ENCODE data around the gene RYR1.
A peak's percentile ranks its signal among the peaks of the same experiment; 100 is the strongest.
"Not testable (repeated sequence)": the region's sequence is repeated elsewhere in the genome, so short reads cannot be mapped to it uniquely, and the experiment has no call there.

RYR1 gene

DNA sequence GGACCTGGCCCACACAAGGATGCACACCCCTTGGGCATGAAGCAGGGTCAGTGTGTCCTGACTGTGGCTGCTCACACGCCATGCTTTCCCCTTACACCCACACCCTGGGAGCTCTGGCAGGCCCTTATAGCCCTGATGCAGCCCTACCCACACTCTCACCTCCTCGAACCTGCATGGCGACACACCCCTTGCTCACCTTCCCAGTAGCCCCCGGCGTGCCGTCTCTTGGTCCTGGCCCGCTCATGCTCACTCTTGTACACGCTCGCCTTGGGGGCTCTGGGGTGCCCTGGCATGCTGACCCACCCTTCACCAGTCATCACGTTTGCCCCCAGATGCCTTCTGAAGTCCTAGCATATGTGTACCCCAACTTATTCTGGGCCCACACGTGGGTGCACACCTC, 128.2 kb downstream of the RYR1 start:
- DNase-seq (ENCODE audit: low spot score): no peak

- no peak for DNase-seq (ENCODE audit: low spot score)
These were observed 128.6 kb downstream of the RYR1 start for GRCh38 chr19:38562096-38562495.

DNA sequence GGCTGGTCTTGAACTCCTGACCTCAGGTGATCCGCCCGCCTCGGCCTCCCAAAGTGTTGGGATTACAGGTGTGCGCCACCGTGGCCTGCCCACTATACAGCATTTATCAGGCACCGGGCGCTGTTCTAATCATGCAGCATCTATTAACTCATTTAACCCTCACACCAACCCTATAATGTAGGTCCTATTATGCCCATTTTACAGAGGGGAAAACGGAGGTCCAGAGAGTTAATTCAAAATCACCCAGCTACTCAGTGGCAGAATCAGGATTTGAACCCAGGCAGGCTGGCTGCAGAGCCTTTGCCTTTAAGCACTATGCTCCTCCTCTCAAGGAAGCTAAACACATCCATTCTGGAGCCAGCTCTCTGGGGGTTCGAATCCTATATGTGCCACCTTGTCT, 130.0 kb downstream of the RYR1 start:
- no peak for DNase-seq (ENCODE audit: low spot score)

DNA sequence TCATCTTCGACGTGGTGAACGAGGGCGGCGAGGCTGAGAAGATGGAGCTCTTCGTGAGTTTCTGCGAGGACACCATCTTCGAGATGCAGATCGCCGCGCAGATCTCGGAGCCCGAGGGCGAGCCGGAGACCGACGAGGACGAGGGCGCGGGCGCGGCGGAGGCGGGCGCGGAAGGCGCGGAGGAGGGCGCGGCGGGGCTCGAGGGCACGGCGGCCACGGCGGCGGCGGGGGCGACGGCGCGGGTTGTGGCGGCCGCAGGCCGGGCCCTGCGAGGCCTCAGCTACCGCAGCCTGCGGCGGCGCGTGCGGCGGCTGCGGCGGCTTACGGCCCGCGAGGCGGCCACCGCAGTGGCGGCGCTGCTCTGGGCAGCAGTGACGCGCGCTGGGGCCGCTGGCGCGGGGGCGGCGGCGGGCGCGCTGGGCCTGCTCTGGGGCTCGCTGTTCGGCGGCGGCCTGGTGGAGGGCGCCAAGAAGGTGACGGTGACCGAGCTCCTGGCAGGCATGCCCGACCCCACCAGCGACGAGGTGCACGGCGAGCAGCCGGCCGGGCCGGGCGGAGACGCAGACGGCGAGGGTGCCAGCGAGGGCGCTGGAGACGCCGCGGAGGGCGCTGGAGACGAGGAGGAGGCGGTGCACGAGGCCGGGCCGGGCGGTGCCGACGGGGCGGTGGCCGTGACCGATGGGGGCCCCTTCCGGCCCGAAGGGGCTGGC, 131.6 kb downstream of the RYR1 start:
- no peak for DNase-seq (ENCODE audit: low spot score)

- DNase-seq (ENCODE audit: low spot score): no peak
These were observed 132.2 kb downstream of the RYR1 start for GRCh38 chr19:38565691-38566105.

GRCh38 chr19:38569368-38569983, 136.0 kb downstream of the RYR1 start:
- DNase-seq (ENCODE audit: low spot score): no peak

DNA sequence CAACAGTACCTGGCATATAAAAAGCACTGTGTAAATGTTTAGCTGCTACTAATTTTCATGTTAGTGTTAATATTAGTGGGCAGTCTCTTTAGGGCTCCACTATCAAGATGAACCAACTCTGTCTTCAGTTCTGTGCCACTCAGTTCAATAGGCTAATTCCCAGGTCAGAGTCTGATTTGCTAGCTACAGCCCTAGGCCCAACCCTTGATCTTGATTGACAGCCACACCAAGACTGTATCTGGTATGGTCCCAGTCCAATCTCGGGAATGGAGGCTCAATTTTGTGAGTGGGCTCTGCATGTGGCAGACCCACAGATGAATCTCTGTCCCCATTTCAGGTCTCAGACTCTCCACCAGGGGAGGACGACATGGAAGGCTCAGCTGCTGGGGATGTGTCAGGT, 138.2 kb downstream of the RYR1 start:
- no peak for DNase-seq (ENCODE audit: low spot score)

- DNase-seq (ENCODE audit: low spot score): no peak
These were observed 144.3 kb downstream of the RYR1 start for GRCh38 chr19:38577826-38578225.

GRCh38 chr19:38579304-38579703, 145.8 kb downstream of the RYR1 start:
- DNase-seq (ENCODE audit: low spot score): not testable (repeated sequence)

DNA sequence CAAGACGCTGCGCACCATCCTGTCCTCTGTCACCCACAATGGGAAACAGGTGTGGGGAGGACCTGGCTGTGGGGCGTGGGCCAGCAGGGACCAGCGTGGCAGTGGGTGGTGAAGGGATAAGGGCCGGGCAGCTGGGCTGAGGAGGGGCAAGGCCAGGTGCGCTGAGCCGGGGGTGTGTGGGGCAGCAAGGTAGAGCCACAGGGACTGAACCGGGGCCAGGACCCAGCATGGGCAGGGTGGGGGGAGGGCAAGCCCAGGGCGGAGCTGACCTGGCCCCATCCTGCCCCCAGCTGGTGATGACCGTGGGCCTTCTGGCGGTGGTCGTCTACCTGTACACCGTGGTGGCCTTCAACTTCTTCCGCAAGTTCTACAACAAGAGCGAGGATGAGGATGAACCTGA, 146.6 kb downstream of the RYR1 start:
- DNase-seq (ENCODE audit: low spot score): no peak

GRCh38 chr19:38583219-38583984, 149.9 kb downstream of the RYR1 start:
- DNase-seq (ENCODE audit: low spot score): no peak

- DNase-seq (ENCODE audit: low spot score): no peak
These were observed 150.5 kb downstream of the RYR1 start for GRCh38 chr19:38583985-38584305.

- no peak for DNase-seq (ENCODE audit: low spot score)
These were observed 154.1 kb downstream of the RYR1 start for GRCh38 chr19:38587562-38587961.

DNA sequence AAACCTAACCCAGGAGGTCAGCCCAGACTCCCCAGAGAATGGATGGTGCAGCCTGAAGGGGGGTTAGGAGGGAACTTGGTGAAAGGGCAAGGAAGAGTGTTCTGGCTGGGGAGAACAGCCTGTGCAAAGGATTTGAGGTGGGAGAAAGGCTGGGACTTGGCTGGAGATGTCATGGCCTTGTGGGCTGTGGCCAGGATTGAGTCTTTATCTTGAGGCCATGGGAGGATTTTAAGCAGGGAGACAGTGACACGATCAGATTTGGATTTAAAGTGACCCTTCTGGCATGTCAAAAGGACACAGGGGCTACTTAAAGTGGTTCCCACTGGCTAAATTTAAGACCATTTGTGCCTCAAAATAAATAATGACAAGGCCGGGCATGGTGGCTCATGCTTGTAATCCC, 154.6 kb downstream of the RYR1 start:
- no peak for DNase-seq (ENCODE audit: low spot score)

DNA sequence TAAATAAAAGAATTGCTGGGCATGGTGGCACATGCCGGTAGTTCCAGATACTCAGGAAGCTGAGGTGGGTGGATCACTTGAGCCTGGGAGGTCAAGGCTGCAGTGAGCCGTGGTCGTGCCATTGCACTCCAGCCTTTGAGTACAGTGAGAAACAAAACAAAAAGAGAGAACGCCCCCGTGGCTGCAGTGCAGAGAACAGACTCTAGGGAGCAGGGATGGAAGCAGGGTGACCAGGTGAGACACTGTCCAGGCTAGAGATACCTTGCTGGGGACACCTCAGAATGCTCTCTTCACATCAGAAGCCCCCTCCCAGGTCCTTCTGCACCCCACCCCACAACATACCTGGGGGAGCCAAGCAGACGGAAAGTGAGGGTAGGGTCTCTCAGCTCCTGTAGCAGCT, 159.4 kb downstream of the RYR1 start:
- DNase-seq (ENCODE audit: low spot score): no peak

DNA sequence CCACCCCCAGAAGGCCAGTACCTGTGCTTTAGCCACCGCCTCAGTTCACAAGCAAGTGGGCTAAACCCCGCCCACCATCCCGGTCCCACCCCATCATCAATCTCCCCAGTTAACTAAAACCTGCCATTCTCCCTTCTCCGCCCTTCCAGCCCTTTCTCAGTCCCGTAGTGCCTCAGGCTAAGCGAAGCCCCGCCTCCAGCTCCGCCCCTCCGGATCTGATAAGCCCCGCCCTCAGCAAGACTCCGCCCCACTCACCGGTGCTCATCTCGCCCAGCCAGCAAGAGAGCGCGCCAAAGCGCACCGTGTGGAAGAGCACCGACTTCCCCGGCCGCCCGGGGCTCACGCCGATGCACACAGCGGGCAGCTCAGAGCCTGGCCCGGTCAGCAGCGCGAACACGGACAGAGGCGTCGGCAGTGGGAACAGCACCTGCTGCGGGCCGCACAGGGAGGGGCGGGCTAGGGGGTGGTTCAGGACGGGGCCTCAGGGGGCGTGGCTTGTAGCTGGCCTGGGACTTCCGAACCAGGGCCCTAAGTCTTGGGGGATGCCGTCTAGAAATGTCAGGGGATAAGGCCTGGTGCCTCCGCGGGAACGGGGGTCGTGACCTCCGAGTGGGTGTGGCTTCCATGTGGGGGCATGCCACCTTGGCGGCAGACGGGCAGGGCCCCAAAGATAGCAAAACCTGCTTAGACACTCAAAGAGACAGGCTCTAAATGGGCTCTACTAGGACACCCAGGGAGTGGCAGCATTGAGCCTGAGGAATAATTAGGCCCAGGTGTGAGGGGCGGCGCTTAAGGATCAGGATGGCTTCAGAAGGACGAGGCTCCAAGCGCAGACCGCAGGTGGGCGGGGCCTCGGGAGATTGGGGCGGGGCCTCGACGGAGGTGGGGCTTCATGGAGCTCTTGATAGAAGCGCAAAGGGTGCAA, 162.8 kb downstream of the RYR1 start:
- DNase-seq (ENCODE audit: low spot score): peak; percentile 62

- DNase-seq (ENCODE audit: low spot score): no peak
These were observed 163.6 kb downstream of the RYR1 start for GRCh38 chr19:38597075-38597474.

DNA sequence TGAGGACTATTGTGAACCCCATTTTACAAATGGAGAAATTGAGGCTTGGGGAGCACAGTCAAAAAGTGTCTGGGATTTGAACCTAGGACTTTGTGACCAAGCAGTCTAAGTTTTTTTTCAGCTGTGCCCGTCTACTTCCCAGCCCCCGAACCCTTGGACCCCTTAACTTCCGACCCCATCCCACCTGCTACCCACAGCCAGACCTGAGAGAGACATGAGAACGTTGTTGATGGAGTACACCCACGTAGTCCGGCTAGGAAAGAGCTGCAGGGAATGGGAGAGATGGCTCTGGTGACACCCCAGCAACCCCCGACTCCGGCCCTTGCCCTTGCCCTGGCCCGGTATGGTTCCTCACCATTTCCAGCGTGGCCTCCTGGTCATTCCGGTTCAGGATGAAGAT, 166.2 kb downstream of the RYR1 start:
- DNase-seq (ENCODE audit: low spot score): no peak

DNA sequence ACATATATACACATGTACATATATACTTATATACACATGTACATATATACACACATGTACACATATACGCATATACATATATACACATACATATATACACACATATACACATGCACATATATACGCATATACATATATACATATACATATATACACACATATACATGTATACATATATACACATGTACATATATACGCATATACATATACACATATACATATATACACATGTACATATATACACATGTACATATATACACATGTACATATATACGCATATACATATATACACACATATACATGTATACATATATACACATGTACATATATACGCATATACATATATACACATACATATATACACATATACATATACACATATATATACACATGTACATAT, 169.4 kb downstream of the RYR1 start:
- DNase-seq (ENCODE audit: low spot score): not testable (repeated sequence)

GRCh38 chr19:38606131-38606530, 172.6 kb downstream of the RYR1 start:
- no peak for DNase-seq (ENCODE audit: low spot score)

- no peak for DNase-seq (ENCODE audit: low spot score)
These were observed 180.8 kb downstream of the RYR1 start for GRCh38 chr19:38614289-38614688.

DNA sequence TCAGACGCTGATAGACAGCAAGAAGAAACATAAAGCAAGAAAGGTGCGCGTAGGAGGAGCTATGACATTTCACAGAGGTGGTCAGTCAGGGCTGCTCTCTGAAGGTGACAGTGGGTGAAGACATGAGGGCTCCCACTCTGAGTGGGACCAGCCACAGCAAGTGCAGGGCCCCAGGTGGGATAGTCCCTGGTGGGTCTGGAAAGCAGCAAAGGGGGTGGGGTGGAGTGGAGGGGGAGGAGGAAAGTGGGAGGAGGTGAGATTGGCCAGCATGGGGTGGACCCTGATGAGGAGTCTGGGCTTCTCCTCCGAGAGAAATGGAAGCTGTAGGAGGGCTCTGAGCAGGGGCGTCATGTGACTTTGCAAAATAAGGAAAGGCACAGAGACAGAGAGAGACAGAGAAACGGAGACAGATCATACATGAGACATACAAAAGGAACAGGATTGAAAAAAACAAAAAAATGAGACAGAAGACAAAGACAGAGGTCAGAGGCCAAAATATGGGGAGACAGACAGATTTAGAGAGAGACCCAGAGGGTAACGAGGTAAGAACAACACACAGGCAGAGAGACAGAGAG, 181.6 kb downstream of the RYR1 start:
- DNase-seq (ENCODE audit: low spot score): no peak

Data from cerebellar cortex (tissue), 1 donor.